ENCODE measurements around the gene KCNJ3. TPM values are rescaled to one million over a fixed set of nuclear protein-coding genes. Genes with fewer than 3 reads are reported as not detected.

KCNJ3 gene
- polyA plus RNA-seq, 2 of the 4 experiments (the other 2 are of a cell fraction), result not detected

GRCh38 chr2:154707994-154708575 is 9.6 kb downstream of the KCNJ3 start:
- no peak overlapping the region for H3K4me3 ChIP-seq
- ChIA-PET CTCF (no interaction called here), POLR2A (no interaction called here)
- no peak overlapping the region for H3K27ac ChIP-seq
- ATAC-seq (no peak), DNase-seq (ENCODE audit: low read depth in 1 of 2, low spot score in 1 of 2) (no peak), FAIRE-seq (no peak)
- TF ChIP-seq CBX8 (IDR thresholded peaks at IDR 0.05) (no peak), RNF2 (IDR thresholded peaks at IDR 0.05; ENCODE audit: borderline replicate concordance, low read depth) (no peak), CHD4 (IDR thresholded peaks at IDR 0.05; ENCODE audit: borderline replicate concordance) (no peak), MAFK (IDR thresholded peaks at IDR 0.05; ENCODE audit: partially characterized antibody) (no peak)
- H3K4me2 ChIP-seq, result no peak overlapping the region
- WGBS (ENCODE audit: missing lambda C conversion rate), result 48% methylated on average over 3 of the region's 3 CpGs
- no peaks in the 10 kb centered on the region for H3K9me3 ChIP-seq
- H3K4me1 ChIP-seq, result no peaks in the 10 kb centered on the region

GRCh38 chr2:154709215-154709614 is 10.7 kb downstream of the KCNJ3 start:
- no peak for TF ChIP-seq PHF8 (IDR thresholded peaks at IDR 0.05; ENCODE audit: borderline replicate concordance, low read depth)
- no peak for TF ChIP-seq FOXS1 (CRISPR knock-in tag; IDR thresholded peaks at IDR 0.05)
- no peak for TF ChIP-seq POLR2AphosphoS2 (conservative IDR thresholded peaks at IDR 0.05; ENCODE audit: low read length)
- no peak for TF ChIP-seq HMGXB4 (CRISPR knock-in tag; IDR thresholded peaks at IDR 0.05; ENCODE audit: borderline replicate concordance)
- TF ChIP-seq RFX5 (IDR thresholded peaks at IDR 0.05), result no peak
- TF ChIP-seq MAZ (IDR thresholded peaks at IDR 0.05; ENCODE audit: borderline replicate concordance, low read depth, low read length), result no peak
- no peak for TF ChIP-seq RCOR1 (IDR thresholded peaks at IDR 0.05; ENCODE audit: low read depth, low read length)
- TF ChIP-seq ZFP36 (IDR thresholded peaks at IDR 0.05; ENCODE audit: borderline replicate concordance, partially characterized antibody), result no peak
- no peak for TF ChIP-seq HES2 (IDR thresholded peaks at IDR 0.05)
- TF ChIP-seq BCL3 (IDR thresholded peaks at IDR 0.05), result no peak
- no peak for TF ChIP-seq ZSCAN20 (CRISPR knock-in tag; IDR thresholded peaks at IDR 0.05)
- no peak for TF ChIP-seq RAD21 (conservative IDR thresholded peaks at IDR 0.05 in 1 of 2, IDR thresholded peaks at IDR 0.05 in 1 of 2)
- no peak for TF ChIP-seq MAX (IDR thresholded peaks at IDR 0.05)
- no peak for TF ChIP-seq USF2 (IDR thresholded peaks at IDR 0.05)
- TF ChIP-seq ZNF302 (CRISPR knock-in tag; IDR thresholded peaks at IDR 0.05), result no peak
- TF ChIP-seq JUNB (IDR thresholded peaks at IDR 0.05), result no peak
- no peak for TF ChIP-seq RARB (CRISPR knock-in tag; IDR thresholded peaks at IDR 0.05)
- no peak for TF ChIP-seq BHLHE40 (IDR thresholded peaks at IDR 0.05; ENCODE audit: low read depth, low read length)
- TF ChIP-seq POLR2A (IDR thresholded peaks at IDR 0.05; ENCODE audit: low read length), result no peak
- TF ChIP-seq EHMT2 (IDR thresholded peaks at IDR 0.05; ENCODE audit: low read depth), result no peak
- POLR2A ChIA-PET, result no interaction called here
- H3K27ac ChIP-seq, result no peak overlapping the region
- H3K9me3 ChIP-seq, result no peaks in the 10 kb centered on the region
- ATAC-seq, result no peak
- H3K4me2 ChIP-seq, result no peak overlapping the region
- no peak for DNase-seq (ENCODE audit: low read depth in 1 of 2, low spot score in 1 of 2)
- no peaks in the 10 kb centered on the region for H3K4me1 ChIP-seq
- 74% methylated on average over 3 of the region's 3 CpGs for WGBS (ENCODE audit: missing lambda C conversion rate)
- H3K4me3 ChIP-seq, result no peak overlapping the region
- FAIRE-seq, result no peak
- CTCF ChIA-PET, result no interaction called here
